GM23248 (cell line): ENCODE results near the gene SRC.

Experiments
- EZH2 ChIP-seq: fragments of 200-600 bp; sonication (generic); IDR thresholded peaks from 2 replicates; pipeline ENCODE4 v1.6.1; 2018; ENCODE audit warnings: antibody characterized with exemption, mild to moderate bottlenecking; ENCODE audit not compliant: insufficient read depth, poor library complexity, severe bottlenecking
- EZH2phosphoT487 ChIP-seq: fragments of 200-600 bp; sonication (generic); IDR thresholded peaks from 2 replicates; pipeline ENCODE4 v1.6.1; 2018; ENCODE audit warnings: antibody characterized with exemption, moderate library complexity, mild to moderate bottlenecking, low read depth; ENCODE audit not compliant: insufficient read depth

GRCh38 chr20:37345339-37346235, at the start of gene SRC:
- TF ChIP-seq EZH2, result no peak
- no peak for TF ChIP-seq EZH2phosphoT487
